Measurements from ENCODE around the gene SLC25A51.
"Not testable (repeated sequence)": the region's sequence is repeated elsewhere in the genome, so short reads cannot be mapped to it uniquely, and the experiment has no call there.

Gene SLC25A51

GRCh38 chr9:37919246-37919955, 15.5 kb upstream of the SLC25A51 start:
- DNase-seq, result no peak

DNA sequence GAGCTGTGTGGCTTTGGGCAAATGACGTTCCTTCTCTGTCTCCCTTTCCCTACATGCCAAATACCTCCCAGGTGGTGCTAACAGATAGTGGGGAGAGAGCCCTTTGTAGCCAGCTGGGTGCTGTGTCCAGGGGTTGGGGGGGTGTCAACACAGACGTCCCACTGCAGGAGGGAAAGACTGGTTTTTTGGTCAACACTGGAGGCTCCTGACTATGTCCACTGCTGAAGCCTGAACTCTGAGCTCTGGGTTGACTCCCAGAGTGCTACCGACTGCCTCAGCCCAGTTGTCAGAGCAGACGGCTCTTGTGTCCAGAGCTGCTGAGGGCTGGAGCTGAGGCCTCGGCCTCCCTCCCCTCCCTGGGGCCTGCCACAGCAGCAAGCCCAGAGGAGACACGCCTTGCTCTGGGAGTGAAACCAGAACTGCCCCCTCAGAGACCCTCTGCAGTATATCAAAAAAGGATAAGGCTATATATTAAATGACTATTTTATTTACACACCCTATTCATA, 14.8 kb upstream of the SLC25A51 start:
- DNase-seq, result no peak

- DNase-seq, result no peak
These were observed 14.1 kb upstream of the SLC25A51 start for GRCh38 chr9:37917801-37918664.

GRCh38 chr9:37917313-37917731, 13.4 kb upstream of the SLC25A51 start:
- DNase-seq, result no peak

DNA sequence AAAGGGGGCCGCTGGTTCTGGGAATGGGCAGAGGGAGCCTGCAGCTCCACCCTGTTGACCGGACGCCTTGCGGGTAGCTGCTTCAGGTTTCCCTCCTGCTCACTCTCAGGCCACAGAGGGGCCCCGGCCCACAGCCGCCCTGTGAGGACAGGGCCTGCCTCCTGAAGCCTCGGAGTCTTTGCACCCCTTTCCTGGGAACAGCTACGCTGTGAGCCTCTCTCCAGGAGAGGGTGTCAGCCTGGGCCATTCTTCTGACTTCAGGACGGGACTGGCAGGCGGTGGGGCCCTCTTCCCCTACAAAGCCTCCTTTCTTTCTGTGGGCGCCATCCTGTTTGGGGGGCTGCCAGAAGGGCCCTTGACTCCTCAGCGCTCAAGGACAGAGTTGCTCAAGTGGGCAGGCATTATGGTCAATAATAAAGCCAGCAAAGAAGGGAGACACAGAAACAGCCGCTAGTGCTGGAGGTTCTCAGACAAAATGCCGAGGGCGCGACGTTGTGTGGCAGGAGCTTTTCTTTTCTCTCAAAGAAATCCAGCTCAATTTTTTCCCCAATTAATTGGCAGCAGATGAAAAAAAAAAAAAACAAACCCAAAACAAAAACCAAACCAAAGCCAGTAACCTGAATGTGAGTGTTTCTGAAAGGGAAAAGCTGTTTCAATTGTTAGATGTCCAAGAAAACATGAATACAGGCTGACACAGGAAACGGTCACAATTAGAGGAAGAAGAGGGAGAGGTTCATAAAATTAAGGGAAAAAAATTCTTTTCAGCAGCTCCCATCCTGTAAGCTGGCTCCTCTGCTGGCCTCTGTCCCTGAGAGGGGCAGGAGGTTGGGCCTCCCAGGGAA, 12.8 kb upstream of the SLC25A51 start:
- no peak for DNase-seq

DNA sequence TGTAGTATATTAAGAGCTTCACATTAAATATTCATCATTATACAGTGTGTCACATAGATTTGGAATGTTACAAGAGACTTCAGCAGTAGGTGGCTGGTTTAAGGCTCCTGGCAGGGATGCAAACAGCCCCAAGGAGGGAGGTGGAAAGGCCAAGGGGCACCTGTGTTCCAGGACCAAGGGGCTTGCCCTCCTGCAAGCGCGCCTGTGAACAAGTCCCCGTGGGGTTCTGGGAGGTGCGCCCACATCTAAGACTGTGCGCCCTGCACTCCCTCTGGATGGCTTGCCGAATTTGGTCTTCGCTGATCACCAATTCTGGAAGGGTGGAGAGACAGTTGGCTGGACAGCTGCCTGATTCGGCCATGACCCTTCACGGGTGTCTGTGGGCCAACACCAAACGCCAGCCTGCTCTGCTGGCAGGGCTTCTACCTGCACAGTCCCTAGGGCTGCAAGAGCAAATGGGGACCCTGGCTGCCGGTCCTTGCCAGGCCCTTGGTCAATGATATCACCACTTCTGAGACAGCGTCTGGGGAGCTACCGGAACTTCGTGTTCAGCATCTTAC, 12.1 kb upstream of the SLC25A51 start:
- DNase-seq, result no peak

DNA sequence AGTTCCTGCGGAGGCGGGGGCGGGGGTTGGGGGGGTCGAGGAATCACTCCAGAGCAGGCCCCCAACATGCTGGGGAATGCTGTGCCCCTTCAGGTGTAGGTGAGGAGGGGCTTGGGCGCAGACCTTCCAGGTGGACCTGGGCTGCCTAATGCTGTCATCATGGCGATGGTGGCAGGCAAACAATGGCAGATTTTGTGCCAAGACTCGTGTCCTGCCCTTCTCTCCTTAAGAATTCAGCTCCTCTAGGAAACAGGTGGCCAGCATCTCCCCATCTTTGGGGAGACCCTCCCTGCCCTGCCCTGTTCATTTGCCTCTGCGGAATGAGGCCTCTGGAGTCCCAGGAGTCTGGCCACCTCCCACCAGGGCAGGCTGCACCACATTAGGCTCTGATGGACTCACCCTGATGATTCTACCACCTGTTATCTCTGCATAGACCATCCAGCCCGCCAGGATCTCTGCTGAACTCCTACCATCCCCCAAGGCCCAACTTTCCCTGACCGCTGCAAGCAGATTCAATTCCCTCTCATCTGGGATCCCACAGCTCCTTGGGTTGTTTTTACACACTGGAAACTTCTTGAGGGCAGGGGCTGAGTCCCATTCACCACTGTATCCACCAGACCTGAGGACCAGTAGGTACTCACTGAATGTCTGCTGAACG, 10.9 kb upstream of the SLC25A51 start:
- DNase-seq, result no peak

DNA sequence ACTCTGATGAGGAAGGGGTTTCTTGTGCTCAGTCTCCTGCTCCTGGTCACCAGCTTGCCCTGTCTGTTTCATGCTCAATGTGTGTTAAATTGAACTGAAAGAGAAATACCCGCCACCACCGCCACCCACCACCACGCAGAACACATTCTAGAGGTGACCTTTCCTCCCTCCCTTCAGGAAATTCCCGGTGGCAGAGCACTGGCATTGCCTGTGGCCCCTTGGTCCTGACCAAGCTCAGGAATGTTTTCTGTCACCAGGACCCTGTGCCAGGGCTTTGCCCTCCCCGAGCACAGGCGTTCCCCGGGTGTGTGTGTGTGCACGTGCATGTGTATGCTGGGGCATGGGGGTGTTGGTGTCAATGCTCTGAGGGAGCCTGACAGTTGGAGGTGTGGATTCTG, 10.2 kb upstream of the SLC25A51 start:
- no peak for DNase-seq

- DNase-seq, result peak; percentile 81
These were observed 9.7 kb upstream of the SLC25A51 start for GRCh38 chr9:37913480-37914153.

DNA sequence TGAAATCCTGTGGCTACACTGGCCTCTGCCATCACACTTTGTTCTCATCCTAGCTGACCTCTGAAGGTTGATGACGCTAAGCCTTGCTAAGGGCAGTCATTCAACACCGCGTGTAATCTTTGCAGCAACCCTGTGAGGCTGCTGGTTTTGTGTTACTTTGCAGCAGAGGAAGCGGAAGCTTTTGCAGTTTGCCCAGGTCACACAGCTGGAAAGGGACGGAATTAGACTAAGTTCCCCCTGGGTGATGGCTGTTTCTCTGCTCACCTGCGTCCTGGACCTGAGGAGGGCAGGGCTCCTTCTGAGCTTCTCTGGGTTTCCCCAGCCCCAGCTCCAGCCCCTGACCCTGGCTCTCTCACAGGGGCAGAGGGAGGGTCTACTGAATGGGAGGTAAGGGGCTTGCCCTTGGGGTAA, 7.3 kb upstream of the SLC25A51 start:
- no peak for DNase-seq

- DNase-seq, result no peak
These were observed 6.3 kb upstream of the SLC25A51 start for GRCh38 chr9:37910271-37910670.

DNA sequence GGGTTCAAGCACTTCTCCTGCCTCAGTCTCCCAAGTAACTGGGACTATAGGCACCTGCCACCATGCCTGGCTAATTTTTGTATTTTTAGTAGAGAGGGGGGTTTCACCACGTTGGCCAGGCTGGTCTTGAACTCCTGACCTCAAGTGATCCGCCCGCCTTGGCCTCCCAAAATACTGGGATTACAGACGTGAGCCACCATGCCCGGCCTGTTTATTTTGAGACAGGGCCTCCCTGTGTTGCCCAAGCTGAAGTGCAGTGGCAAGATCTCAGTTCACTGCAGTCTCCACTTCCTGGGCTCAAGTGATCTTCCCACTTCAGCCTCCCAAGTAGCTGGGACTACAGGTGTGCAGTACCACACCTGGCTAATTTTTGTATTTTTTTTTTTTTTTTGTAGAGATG, 5.9 kb upstream of the SLC25A51 start:
- not testable (repeated sequence) for DNase-seq

GRCh38 chr9:37909326-37909725, 5.4 kb upstream of the SLC25A51 start:
- DNase-seq, result no peak

- peak; percentile 47 for DNase-seq
These were observed 4.8 kb upstream of the SLC25A51 start for GRCh38 chr9:37908698-37909186.

DNA sequence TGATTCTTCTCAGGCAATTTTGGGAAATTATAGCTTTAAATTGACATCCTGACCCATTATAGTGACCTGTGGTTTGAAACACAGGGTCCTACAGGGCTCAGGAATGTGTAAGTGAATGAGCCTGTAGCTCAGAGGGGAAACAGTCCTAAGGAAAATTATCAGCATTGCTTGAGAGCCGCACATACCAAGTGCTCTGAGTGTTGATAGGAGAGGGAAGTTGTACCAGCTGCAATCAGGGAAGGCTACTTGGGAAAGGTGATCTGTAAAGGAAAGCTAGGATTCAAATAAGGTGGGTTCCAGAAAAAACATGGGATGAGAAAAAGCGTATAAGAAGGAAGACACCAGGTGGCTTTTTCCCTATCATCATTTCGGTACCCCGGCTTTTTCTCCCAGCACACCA, 4.4 kb upstream of the SLC25A51 start:
- DNase-seq, result no peak

DNA sequence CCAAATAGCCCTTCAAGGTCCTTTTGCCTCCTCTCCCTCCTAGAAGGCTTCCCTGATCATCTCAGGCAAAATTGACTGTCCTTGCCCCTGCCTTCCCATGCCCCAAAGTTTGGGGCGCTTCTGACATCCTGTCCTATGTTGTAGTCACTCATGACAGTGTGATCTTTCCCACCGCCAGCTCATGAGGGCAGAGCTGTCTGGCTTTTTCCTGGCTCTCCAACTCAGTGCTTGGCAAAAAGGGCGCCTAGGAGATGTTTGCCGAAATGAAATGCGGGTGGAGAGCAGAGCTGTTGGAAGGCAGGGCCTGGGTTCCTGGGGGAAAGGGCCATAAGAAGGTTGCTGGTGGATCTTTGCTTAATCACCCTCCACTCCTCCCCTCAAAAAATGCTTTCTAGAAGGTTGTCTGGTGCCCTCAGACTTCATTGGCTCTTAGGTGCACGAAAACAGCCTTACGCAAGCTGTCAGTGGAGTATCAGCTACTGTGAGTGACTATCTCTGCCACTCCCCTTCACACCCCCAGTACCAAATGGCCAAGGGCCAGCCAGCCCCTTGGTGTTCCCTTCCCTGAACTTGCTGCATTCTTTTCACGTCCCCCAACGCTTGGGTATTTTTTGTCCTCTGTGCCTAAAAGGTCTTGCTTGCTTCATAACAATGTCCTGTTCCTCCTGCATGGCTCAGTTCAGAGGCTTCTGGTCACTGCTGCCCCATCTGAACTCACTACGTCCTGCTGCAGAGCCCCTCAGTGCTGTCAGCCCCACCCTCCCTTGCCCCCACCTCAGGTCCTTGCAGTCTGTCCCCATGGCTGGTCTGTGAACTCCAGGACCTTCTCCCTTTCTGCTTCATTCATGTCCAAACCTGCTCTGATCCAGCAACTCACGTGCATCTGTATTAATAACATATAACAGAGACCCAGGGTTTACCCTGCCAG, 2.6 kb upstream of the SLC25A51 start:
- no peak for DNase-seq

- no peak for DNase-seq
These were observed 1.8 kb upstream of the SLC25A51 start for GRCh38 chr9:37905776-37906175.

DNA sequence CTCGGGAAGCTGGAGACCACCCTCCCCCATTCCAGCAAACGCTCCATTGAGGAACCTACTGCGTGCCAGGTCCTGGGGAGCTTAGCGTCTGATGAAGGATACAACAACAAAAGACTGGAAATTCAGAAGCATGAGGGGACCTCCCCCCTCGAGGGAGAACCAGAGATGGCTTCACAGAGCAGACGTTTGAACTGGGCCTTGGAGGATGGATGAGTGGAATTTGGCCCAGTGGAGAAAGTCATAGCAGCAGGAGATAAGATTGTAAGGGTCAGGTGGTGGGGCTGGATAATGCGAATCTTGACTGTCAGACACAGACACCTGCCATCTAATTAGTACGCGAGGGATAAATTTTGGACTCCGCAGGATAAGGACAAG, 1.2 kb upstream of the SLC25A51 start:
- DNase-seq, result no peak

- DNase-seq, result peak; percentile 45
These were observed 661 bp upstream of the SLC25A51 start for GRCh38 chr9:37904445-37905130.

Data from fibroblast of skin of right quadriceps (primary cell).